GM19240 (cell line): ENCODE results near the gene CELSR1.
"Not testable (repeated sequence)": the region's sequence is repeated elsewhere in the genome, so short reads cannot be mapped to it uniquely, and the experiment has no call there.

Source experiments
- DNase-seq: peaks from one replicate; pipeline ENCODE4 v3.0.0; 2011; ENCODE audit warnings: low spot score; ENCODE audit not compliant: insufficient read length

The CELSR1 gene

DNA sequence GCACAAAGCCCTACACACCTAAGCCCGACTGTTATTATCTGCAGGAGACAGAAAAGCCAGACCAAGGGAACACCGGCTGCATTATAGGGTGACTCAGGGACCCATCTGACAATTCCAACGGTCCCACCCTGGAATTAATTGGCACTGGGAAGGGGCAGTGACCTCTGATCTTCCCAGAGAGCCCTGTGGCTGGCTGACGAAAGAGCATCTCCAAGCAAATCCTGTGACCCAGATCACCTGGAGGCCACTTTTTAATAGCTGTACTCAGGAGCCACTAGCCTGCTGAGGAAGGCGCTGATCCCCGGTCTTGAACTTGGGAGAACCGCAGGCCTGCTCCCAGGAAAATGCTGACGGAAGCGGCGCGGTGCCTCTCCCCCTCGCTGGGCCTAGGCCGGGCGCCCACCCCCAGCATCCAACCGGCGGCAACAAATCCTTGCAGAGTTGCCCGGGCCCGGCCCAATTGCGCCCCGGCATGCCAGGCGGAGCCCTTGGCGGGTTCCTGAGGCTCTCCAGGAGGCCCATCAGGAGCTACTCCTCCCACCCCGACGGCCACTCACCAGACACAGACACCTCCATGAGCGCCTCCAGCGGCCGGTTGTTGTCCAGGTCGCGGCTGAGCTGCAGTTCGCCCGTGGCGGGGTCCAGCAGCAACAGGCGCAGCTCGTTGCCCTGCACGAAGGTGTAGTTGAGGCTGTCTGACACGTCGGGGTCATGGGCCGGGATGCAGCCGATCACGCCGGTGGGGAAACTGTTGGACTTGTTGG lies 4.2 kb downstream of the CELSR1 start:
- DNase-seq, result no peak

DNA sequence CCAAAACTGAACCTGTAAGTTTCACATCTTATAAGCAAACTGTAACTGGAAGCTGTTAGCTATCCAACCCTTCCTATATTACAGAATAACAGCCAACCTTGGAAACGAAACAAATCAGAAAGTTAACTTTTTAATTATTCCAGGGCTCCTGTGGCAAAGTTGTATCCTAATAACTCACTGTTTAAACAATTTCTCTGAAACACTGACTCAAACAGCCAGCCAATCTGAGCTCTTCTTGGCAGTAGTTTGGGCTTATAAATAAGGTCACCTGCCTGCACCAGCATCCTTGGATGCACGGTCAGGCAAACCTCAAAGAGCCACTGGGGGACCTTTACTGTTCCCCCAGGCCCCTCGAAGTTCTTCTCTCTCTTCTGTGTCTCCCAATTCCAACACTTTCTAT lies 5.0 kb downstream of the CELSR1 start:
- DNase-seq, result no peak

GRCh38 chr22:46531581-46532175 lies 5.7 kb downstream of the CELSR1 start:
- no peak for DNase-seq

- DNase-seq, result no peak
These were observed 9.3 kb downstream of the CELSR1 start for GRCh38 chr22:46528121-46528610.

DNA sequence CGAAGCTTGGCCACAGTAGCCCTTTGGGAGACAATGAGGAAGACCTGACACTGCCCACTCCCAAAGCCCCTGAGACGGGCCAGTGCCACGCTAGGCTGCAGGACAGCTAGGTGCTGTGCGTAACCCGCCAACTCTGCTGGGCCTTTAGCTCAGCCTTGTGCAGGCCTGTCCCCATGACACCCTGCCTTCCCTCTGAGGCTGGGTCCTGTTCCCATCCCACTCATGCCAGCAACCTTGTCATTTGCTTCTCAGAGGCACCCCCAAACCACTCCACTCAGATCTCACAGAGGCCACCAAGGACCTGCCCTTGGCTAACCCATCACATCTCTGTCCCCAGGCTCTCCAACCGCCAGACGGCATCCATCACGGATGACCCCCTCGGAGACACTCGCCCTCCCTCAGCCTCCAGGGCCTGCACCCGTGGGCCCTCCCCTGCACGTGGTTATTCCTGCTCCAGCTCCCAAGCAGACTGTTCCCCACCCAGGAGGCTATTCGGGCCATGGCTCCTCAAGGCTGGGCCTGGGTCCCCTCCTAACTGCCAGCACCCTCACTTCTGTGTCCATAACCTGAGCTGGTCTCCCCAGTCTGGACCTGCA lies 11.1 kb downstream of the CELSR1 start:
- no peak for DNase-seq

DNA sequence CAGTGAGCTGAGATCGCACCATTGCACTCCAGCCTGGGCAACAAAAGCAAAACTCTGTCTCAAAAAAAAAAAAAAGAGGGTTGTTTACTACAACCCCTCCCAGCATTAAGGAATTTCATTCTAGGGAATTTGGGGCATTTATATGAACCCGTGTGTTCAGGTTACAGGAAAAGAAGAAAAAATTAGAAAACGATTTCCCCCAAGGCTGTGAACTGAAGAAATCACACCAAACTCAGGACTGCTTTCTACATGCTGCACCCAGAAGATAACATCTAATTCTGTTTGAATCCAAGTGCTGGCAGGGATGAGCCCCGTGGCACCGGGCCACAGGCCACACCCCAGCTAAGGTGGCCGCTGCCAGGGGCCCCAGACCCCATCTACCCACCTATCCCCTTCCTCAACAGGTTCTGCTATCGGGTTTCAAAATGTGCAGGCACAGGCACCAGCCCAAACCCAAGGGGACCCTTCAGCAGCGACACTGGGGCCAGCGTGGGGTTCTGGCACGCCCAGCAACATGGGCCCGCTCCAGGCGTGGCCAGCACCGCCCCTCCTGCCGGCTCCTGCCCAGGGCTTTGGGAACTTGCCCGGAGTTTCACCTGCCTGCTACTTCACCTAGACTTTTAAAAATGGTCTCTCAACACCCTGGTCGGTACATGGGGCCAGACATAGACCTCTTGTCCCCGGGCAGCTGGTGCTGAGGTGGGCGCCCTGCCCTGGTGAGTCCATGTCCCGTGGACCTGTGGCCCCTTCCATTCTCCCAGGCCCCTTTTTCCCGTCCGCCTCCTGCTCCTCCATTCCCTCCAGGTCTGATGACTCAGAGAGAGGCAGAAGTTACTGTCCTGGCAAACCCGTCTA lies 11.8 kb downstream of the CELSR1 start:
- no peak for DNase-seq

DNA sequence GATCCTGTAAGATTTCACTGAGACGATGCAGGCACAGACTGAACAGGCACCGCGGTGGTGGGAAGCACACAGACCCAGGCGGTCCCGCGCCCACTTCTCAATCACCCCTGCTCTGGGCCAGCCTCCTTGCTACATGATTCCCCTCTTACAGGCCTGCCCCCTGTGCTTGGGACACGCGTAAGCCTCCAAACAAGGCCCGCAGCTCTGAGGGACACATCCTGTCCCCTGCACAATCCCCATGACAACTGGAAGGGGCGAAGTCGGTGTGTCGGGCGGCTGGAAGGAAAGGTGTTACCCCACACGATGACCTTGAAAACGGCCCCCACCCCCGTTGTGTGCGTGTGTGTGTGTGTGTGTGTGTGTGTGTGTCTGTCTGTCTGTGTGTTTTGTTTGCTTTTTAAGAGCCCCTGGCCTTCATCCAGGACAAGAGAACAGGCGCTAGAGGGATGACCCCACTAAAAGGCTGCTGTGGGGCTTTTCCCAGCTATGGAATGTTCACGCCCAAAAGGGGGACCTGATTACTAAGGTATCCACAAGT lies 13.1 kb downstream of the CELSR1 start:
- no peak for DNase-seq

DNA sequence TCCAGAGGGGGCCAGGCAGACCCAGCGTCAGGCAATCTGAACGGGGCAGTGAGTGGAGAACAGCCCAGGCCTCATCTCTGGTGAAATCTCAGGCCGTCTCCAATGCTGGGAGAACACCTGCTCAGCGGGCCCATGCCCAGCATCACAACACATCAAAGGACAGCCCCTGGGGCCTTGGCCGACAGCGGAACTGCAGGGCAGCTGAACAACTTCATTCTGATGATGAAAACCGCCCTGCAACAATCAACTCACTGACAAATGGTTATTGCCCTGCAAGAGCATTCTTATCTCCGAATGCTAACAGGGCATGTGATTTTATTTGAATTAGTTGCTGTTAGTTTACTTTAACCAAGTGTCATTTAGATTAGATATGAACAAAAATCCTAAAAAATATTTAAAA lies 14.6 kb downstream of the CELSR1 start:
- no peak for DNase-seq

- DNase-seq, result no peak
These were observed 15.4 kb downstream of the CELSR1 start for GRCh38 chr22:46521994-46522393.

DNA sequence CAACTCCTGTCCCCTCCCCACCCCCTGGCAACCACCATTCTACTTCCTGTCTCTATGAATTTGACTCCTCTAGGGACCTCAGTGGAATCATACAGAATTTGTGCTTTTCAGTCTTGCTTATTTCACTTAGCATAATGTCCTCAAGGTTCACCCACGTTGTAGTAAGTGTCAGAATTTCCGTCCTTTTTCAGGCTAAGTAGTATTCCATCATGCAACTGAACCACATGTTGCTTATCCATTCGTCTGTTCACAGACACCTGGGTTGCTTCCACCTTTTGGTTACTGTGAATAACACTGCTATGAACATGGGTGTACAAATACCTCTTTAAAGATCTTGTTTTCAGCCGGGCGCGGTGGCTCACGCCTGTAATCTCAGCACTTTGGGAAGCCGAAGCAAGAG lies 16.5 kb downstream of the CELSR1 start:
- no peak for DNase-seq

DNA sequence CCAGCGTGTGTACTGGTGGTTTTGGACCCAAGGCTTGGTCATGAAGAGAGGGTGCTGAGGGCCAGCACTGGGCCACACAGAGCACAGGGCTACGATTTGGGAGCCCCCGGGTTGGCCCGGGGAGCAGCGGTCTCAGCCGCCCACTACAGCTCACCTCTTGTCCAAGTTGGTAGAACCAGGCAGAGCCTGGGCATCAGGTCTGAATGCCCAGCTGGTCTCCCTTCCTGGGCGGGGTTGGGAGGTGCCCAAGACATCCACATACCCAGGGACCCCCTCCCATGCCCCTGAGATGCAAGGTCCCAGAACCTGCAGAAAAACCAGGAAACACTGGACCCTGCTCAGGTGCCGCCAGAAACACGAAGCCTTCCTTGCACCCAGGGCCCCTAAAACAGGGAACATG lies 18.0 kb downstream of the CELSR1 start:
- DNase-seq, result no peak

DNA sequence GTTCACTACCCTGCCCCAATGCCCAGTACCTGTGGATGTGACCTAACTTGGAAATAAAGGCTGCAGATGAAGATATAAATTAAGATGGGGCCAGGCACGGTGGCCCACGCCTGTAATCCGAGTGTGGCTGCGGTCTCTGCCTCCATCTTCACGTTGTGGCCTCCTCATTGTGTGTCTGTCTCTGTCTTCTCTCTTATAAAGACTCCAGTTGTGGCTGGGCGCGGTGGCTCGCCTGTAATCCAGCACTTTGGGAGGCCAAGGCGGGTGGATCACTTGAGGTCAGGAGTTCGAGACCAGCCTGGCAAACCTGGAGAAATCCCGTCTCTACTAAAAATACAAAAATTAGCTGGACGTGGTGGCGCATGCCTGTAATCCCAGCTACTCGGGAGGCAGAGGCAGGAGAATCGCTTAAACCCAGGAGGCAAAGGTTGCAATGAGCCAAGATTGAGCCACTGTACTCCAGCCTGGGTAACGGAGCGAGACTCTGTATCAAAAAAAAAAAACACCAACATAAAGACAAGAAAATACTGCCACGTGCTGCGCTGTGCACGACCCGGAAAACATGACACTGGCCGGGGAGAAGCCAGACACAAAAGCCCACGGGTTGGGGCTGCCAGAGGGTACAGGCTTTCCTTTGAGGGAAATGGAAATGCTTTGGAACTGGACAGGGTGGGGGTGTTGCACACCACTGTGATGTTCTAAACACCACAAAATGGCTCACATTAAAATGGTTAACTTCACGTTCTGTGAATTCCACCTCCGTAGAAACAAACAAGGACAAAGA lies 18.7 kb downstream of the CELSR1 start:
- no peak for DNase-seq

- DNase-seq, result no peak
These were observed 19.4 kb downstream of the CELSR1 start for GRCh38 chr22:46518038-46518437.

GRCh38 chr22:46517255-46517761 lies 20.1 kb downstream of the CELSR1 start:
- DNase-seq, result no peak

DNA sequence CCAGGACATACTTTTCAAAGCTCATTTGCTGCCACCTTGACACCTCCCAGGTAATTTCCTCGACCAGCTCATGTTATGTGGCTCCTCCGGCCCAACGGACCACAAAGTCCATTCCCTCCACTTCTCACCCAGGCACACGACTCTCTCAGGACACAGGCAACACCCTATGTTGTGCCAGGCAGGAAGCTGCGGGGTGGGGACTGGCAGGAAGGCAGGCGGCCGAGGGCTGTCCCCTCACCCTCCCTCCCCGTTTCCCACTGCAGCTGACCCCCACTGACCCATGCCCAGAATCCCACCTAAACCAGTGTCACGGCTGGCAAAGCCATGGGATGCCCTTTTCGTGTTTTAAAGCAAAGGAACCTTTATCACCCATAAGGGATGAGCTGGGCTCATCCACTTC lies 20.8 kb downstream of the CELSR1 start:
- DNase-seq, result no peak

GRCh38 chr22:46516112-46516487 lies 21.3 kb downstream of the CELSR1 start:
- DNase-seq, result not testable (repeated sequence)

GRCh38 chr22:46515208-46516111 lies 22.0 kb downstream of the CELSR1 start:
- DNase-seq, result no peak

DNA sequence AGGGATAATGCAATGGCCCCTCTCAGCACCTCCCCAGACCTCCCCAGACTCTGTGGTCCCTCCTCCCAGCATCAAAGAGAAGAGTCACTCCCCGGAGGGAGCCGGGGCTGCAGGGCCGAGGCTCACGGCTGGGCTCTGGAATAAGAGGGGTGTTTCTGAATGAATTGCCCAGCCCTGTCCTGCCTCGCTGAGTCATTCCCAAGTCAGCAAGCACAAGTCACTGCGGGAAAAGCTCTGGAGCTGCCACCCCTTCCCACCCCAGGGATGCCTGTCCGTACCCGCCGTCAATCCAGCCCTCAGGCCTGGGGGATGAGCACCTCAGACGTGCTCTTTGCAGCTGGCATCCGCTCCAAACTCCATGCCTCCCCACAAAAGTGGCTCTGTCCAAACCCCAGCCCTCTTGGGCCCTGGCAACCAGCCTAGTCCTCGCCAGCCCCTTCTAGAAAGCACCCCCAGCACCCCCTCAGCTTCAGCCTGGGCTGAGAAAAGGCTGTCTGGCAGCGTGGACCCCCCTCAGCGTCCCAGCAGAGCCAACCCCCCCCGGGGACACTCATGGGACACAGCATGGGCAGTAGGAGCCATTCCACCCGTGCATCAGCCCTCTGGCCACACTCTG lies 22.7 kb downstream of the CELSR1 start:
- DNase-seq, result no peak
